Esophagus muscularis mucosa (tissue), 3 donors: ENCODE data around the gene STX1A.

Experiments used
- CTCF ChIP-seq, 3 experiments: fragments of 200-600 bp in 2 of 3; fragments of 450-650 bp in 1 of 3; sonication (generic) in 2 of 3; IDR thresholded peaks; one replicate each; pipeline ENCODE4 v1.5.1; 2017 to 2019; ENCODE audit warnings: antibody characterized with exemption in 3 of 3, mild to moderate bottlenecking in 2 of 3, moderate library complexity in 1 of 3
- POLR2A ChIP-seq: fragments of 450-650 bp; IDR thresholded peaks from one replicate; pipeline ENCODE4 v1.6.1; 2017; ENCODE audit warnings: antibody characterized with exemption, moderate library complexity, mild to moderate bottlenecking, low read depth
- POLR2AphosphoS5 ChIP-seq, 2 donors: sonication (generic); formaldehyde crosslinking; IDR thresholded peaks; one replicate each; pipeline ENCODE4 v1.6.1; 2017; ENCODE audit warnings: antibody characterized with exemption in 2 of 2

DNA sequence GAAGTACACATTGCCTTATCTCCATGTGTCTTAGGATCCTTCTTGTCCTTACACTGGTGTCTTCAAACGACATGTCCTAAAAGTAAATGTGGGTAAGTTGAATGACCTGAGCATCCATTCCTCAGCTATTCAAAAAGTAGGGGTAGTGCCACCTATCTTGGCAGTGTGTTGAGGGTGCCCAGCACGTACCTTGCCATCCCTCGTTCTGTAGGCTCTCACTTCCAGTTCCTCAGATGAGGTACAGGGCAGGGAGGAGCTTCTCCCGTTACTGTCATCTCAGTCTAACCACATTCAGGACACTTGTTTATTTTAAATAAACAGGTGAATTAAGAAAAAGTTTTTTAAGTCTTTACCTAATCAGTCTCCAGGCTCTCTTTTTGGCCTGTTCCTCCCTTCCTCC is 23.1 kb downstream of the STX1A start:
- TF ChIP-seq POLR2AphosphoS5 (IDR thresholded peaks at IDR 0.05): no peak
- no peak for TF ChIP-seq CTCF (IDR thresholded peaks at IDR 0.05)
- no peak for TF ChIP-seq POLR2A
